AG10803 (cell line): Measurements from ENCODE around the gene BZW2.
A peak's percentile ranks its signal among the peaks of the same experiment; 100 is the strongest.

Source experiments
- DNase-seq: peaks from one replicate; pipeline ENCODE4 v3.0.0; 2010; ENCODE audit warnings: low read depth
- H3K4me3 ChIP-seq: 2 replicates; pipeline ENCODE4 v1.5.1; 2011; ENCODE audit warnings: mild to moderate bottlenecking, low read length, control low read depth
- TF ChIP-seq, protein P1 (sequence below): conservative IDR thresholded peaks from 2 replicates; pipeline ENCODE4 v1.5.1; 2011; ENCODE audit warnings: mild to moderate bottlenecking, low read length, control low read depth, inconsistent platforms

BZW2 gene

GRCh38 chr7:16630654-16631053 is 15.3 kb upstream of the BZW2 start:
- no peak for DNase-seq
- no peak overlapping the region for H3K4me3 ChIP-seq
- TF ChIP-seq, protein P1, sequence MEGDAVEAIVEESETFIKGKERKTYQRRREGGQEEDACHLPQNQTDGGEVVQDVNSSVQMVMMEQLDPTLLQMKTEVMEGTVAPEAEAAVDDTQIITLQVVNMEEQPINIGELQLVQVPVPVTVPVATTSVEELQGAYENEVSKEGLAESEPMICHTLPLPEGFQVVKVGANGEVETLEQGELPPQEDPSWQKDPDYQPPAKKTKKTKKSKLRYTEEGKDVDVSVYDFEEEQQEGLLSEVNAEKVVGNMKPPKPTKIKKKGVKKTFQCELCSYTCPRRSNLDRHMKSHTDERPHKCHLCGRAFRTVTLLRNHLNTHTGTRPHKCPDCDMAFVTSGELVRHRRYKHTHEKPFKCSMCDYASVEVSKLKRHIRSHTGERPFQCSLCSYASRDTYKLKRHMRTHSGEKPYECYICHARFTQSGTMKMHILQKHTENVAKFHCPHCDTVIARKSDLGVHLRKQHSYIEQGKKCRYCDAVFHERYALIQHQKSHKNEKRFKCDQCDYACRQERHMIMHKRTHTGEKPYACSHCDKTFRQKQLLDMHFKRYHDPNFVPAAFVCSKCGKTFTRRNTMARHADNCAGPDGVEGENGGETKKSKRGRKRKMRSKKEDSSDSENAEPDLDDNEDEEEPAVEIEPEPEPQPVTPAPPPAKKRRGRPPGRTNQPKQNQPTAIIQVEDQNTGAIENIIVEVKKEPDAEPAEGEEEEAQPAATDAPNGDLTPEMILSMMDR = no peak

DNA sequence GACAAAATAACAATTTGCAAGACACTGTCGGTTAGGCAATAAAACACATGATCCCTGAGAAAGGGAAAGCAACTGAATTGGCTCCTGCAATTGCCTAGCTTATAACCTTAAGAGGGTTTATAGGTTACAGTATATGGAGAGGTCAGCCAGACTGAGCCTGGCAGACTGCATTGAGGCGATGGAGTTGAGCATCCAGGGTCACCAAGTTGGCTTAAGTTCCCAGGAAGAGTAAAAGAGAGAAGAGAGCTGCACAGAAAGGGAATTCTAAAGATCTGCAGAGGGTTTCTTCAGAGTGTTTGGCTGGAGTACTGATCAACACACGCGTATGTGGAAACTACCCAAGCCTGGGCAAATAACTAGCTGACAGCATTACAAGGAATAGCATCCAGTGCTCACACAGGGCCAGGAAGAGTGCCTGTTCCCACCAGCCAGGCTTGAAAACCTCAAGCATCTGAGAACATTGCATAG is 11.7 kb upstream of the BZW2 start:
- no peak overlapping the region for H3K4me3 ChIP-seq
- TF ChIP-seq, protein P1 = no peak
- peak; percentile 71 for DNase-seq

GRCh38 chr7:16636555-16637101 is 9.4 kb upstream of the BZW2 start:
- DNase-seq = peak; percentile 92

GRCh38 chr7:16637379-16637778 is 8.6 kb upstream of the BZW2 start:
- TF ChIP-seq, protein P1 = no peak
- no peak overlapping the region for H3K4me3 ChIP-seq

More at GRCh38 chr7:16636555-16637101, 9.4 kb upstream of the BZW2 start:
- TF ChIP-seq, protein P1 = no peak
- no peak overlapping the region for H3K4me3 ChIP-seq

GRCh38 chr7:16638282-16639280 is 7.4 kb upstream of the BZW2 start:
- TF ChIP-seq, protein P1 = no peak
- H3K4me3 ChIP-seq = no peak overlapping the region
- DNase-seq = peak; percentile 24

More at GRCh38 chr7:16637379-16637778, 8.6 kb upstream of the BZW2 start:
- peak; percentile 70 for DNase-seq

GRCh38 chr7:16644157-16644556 is 1.8 kb upstream of the BZW2 start:
- DNase-seq = no peak
- H3K4me3 ChIP-seq = peak overlapping the region; percentile 84
- TF ChIP-seq, protein P1 = no peak
